Measurements from ENCODE around the gene ZNF397.

GRCh38 chr18:35239314-35239713 lies 1.5 kb upstream of the ZNF397 start:
- TF ChIP-seq POLR2AphosphoS5 (IDR thresholded peaks at IDR 0.05) (no peak), POLR2A (IDR thresholded peaks at IDR 0.05) (no peak)
